Stimulated activated CD4-positive, alpha-beta T cell treated with anti-CD3 and anti-CD28 coated beads, Interleukin-15, amount 100 ng/mL, for 1 hour (primary cell): ENCODE results near the gene SANBR.
"Not testable (repeated sequence)": the region's sequence is repeated elsewhere in the genome, so short reads cannot be mapped to it uniquely, and the experiment has no call there.

Experiments
- DNase-seq, 2 donors: peaks; one replicate each; pipeline ENCODE4 v3.0.0-alpha.2; 2020; ENCODE audit warnings: low read depth in 1 of 2, low spot score in 1 of 2

The SANBR gene

GRCh38 chr2:61065714-61066709 lies at the start of gene SANBR:
Gene SANBR (plus strand): TSS chr2:61065871. CDS start chr2:61070351, 4,480 bp downstream.
- peak; percentile 72 to 78 for DNase-seq

DNA sequence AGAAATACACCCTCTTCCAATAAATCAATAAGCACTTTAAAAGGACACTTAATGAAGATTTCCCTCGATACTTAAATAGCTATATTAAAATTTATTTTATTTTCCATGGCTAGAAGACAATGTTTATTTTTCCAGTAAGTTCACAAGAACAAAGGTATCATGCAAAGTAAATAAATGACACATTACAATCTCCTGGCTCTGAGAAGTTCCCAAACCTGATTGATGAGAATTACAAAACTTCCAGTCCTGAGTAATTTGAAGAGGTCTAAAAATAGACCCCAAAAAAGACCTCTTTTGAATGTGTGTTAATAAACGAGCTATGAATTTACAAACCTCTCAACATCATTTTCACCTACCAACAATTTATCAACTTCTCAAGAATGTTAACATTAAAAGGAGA lies 49.7 kb upstream of the SANBR start:
- DNase-seq = no peak

- DNase-seq = peak in 1 of 2 donors; percentile 3
These were observed 49.2 kb upstream of the SANBR start for GRCh38 chr2:61016392-61017002.

DNA sequence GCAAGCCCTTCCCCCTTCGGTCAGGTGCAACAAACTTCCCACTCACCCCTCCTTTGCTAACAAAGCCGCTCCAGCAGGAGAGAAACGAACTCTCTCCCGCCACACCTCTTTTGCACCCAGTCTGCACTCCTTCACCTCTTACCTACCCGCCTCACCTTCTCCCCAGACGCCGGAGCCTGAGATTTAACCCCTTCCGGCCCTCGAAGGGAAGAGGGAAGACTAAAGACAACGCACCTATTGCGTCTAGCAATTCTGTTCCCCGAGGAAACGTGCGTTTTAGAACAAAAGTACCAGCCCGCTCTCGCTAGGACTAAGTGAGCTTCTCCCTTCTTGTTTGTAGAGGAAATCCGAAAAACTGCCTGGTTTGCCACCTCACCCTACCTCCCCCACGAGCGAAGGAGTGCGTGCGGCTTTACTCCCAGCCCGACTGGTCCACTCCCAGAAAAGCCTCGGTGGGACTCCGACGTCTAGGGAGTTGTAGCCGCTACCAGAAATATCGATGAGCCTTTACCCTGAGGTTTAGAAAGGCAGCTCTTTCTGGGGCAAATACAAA lies 48.6 kb upstream of the SANBR start:
- DNase-seq = peak; percentile 40 to 44

DNA sequence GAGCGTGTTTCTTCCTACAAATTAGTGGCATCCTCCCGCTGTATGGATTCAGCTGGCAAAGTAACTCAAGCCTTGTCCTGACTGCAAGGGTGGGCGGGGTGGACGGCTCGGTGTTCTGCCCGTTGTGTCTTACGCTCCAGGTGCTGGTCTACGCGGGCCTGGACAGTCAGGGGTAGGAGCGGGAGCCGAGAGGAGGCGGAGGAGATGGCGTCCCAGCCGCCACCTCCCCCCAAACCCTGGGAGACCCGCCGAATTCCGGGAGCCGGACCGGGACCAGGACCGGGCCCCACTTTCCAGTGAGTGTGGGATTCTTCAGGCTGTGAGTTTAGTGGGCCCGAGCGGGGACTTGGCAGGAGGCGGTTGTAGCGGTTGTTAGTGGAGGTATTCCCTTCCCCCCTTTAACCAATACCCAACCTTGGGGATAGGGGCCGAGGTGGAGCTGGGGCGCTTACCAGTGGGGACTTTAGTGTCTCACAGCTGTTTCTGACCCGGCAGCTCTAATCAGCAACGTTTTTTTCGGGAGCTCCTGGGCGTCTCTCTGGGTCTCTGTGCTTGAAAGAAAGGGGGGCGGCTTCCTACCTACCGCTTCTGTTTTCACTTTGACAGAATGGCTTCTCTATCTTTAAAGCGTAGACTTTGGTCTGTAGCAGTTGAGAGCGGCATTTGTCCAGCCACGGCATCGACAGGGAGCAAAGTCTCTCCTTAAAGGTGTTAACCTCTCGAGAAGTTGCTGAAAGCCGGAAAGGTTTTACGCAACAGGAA lies 47.9 kb upstream of the SANBR start, which contains the start of the genes PEX13 and PUS10:
TSS of gene PEX13 (plus strand) at position 165 of the 762 bp plus-strand sequence. CDS start at position 205, 40 bp downstream.
TSS of gene PUS10 (minus strand) at position 700 of the 762 bp plus-strand sequence. CDS start 6,365 bp downstream, outside the sequence.
- DNase-seq = peak; percentile 37 to 49

DNA sequence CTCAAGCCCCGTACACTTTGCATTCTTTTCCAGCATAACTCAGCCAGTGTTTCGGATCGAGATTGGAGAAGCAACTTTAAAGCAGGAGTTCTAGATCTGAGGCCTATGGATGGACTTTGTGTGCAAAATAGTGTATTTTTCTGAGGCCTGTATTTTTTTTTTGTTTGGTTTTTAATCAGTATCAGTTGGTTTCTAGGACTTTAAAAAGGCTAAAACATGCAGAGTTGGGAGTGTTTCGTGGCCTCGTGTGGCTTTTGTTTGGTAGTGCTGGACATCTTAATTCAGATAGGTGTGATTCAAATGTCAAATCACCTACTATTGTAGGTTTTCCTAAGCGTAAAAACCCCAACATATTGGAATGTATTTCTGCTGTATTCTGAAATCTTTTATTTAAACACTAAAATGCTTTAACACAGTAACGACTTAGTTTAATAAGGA lies 47.3 kb upstream of the SANBR start:
- no peak for DNase-seq

DNA sequence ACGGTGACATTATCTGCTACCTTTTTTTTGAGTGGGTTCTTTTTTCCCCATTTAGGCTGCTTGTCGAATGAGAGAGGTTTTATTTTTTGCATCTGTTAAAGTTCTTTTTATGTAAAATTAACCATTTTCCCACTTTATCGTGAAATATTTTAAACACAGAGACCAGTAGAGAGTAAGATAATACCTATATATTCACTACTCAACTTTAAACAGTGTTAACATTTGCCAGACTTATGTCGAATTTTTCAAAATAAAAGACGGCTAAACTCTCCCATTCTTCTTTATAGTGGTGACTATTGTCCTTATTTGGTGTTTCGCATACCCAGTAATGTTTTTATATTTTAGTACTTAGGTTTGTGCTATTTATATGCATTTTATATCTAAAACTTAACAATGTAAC lies 46.9 kb upstream of the SANBR start:
- no peak for DNase-seq

- no peak for DNase-seq
These were observed 44.4 kb upstream of the SANBR start for GRCh38 chr2:61021228-61021660.

DNA sequence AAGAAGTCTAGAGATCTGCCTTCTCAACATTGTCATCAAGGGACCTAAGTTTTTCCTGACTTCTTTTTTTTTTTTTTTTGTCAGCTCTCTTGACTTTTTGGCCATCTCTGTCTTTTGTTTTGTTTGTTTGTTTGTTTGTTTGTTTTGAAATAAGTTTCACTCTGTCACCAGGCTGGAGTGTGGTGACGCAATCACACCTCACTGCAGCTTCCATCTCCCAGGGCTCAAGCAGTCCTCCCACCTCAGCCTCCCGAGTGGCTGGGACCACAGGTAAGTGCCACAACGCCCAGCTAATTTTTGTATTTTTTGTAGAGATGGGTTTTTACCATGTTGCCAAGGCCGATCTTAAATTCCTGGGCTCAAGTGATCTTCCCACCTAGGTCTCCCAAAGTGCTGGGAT lies 42.0 kb upstream of the SANBR start:
- no peak for DNase-seq

DNA sequence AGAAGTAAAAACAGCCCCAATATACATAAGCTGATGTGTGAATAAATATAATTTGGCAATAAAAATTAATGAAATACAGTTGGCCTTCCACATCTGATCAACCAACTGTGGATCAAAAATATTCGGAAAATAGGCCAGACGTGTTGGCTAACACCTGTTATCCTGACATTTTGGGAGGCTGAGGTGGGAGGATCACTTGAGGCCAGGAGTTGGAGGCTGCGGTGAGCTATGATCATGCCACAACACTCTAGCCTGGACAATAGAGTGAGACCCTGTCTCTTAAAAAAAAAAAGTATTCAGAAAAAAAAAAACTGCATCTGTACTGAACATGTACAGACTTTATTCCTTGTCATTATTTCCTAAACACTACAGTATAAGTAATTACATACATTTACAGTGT lies 36.1 kb upstream of the SANBR start:
- DNase-seq = no peak

GRCh38 chr2:61034592-61034991 lies 31.1 kb upstream of the SANBR start:
- DNase-seq = not testable (repeated sequence)

GRCh38 chr2:61036643-61037042 lies 29.0 kb upstream of the SANBR start:
- DNase-seq = not testable (repeated sequence)

GRCh38 chr2:61042807-61043206 lies 22.9 kb upstream of the SANBR start:
- no peak for DNase-seq

- DNase-seq = no peak
These were observed 21.0 kb upstream of the SANBR start for GRCh38 chr2:61044636-61045035.

- DNase-seq = no peak
These were observed 20.4 kb upstream of the SANBR start for GRCh38 chr2:61045226-61045625.

- DNase-seq = no peak
These were observed 19.7 kb upstream of the SANBR start for GRCh38 chr2:61045999-61046398.

DNA sequence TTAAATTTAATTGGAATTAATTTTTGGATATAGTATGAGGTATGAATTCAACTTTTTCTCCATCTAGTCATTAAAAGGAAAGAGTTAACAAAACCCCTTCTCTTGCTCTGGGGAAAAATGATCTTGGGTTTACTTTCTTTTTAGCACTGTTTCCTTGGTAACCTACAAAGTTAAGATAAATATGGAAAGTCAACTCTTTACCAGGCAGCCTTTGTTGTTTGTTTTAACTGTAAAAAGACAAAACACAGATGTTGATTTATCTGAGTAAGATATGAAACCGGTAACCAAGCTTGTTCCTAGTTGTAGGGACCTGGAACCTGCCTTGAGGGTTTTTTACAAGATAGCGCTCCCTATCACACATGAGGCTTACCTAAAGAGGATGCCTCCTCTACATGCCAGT lies 10.1 kb upstream of the SANBR start:
- no peak for DNase-seq

GRCh38 chr2:61057562-61057961 lies 8.1 kb upstream of the SANBR start:
- DNase-seq = no peak

DNA sequence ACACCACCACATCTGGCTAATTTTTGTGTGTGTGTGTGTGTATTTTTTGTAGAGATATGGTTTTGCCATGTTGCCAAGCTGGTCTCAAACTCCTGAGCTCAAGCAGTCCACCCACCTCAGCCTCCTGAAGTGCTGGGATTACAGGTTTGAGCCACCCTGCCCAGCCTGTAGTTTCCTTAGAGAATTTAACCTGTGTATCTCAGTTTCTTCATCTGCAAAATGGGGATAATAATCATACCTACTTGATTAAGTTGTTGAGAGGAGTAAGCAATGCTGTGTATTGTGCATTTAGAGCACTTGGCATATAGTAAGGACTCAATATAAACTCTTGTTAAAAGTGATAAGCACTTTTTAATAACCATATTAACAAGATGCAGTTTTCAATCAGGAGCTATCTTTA lies 6.3 kb upstream of the SANBR start:
- DNase-seq = no peak

GRCh38 chr2:61074100-61074499 lies 8.4 kb downstream of the SANBR start:
- DNase-seq = no peak

DNA sequence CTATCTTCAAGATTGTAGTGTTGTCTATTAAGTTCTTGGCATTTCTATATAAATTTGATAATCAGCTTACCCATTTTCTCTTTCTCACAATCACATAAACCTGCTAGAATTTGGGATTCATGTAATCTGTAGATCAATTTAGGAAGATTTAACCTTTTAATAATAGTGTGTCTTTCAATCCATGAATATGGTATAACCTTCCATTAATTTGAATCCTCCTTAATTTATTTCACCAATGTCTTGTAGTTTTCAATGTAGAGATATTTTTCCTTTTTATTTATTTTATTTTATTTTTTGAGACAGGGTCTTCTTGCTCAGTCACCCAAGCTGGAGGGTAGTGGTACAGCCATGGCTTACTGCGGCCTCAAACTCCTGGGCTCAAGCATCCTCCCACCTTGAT lies 20.2 kb downstream of the SANBR start:
- DNase-seq = no peak
